HFF-Myc (cell line): Measurements from ENCODE around the gene WDR1.

ENCODE experiments used
- DNase-seq: peaks from one replicate; pipeline ENCODE4 v3.0.0-alpha.2; 2011; ENCODE audit warnings: low read depth; ENCODE audit errors: extremely low read depth
- H3K4me3 ChIP-seq: replicated peaks from 2 replicates; pipeline ENCODE4 v1.5.1; 2011; ENCODE audit warnings: low read depth, mild to moderate bottlenecking, control low read depth, low read length
- TF ChIP-seq, protein P1 (sequence below): IDR thresholded peaks from 2 replicates; pipeline ENCODE4 v1.5.1; 2012; ENCODE audit warnings: mild to moderate bottlenecking, low read depth, low read length, control low read depth; ENCODE audit errors: missing control alignments

Gene WDR1

GRCh38 chr4:10074767-10075105, 41.9 kb downstream of the WDR1 start:
- TF ChIP-seq, protein P1, sequence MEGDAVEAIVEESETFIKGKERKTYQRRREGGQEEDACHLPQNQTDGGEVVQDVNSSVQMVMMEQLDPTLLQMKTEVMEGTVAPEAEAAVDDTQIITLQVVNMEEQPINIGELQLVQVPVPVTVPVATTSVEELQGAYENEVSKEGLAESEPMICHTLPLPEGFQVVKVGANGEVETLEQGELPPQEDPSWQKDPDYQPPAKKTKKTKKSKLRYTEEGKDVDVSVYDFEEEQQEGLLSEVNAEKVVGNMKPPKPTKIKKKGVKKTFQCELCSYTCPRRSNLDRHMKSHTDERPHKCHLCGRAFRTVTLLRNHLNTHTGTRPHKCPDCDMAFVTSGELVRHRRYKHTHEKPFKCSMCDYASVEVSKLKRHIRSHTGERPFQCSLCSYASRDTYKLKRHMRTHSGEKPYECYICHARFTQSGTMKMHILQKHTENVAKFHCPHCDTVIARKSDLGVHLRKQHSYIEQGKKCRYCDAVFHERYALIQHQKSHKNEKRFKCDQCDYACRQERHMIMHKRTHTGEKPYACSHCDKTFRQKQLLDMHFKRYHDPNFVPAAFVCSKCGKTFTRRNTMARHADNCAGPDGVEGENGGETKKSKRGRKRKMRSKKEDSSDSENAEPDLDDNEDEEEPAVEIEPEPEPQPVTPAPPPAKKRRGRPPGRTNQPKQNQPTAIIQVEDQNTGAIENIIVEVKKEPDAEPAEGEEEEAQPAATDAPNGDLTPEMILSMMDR, result peak; percentile 50
- H3K4me3 ChIP-seq, result no peak overlapping the region
- peak; percentile 24 for DNase-seq

GRCh38 chr4:10074076-10074766, 42.4 kb downstream of the WDR1 start:
- H3K4me3 ChIP-seq, result no peak overlapping the region
- TF ChIP-seq, protein P1, result no peak
- DNase-seq, result no peak

GRCh38 chr4:10072420-10073017, 44.1 kb downstream of the WDR1 start:
- TF ChIP-seq, protein P1, result no peak
- no peak overlapping the region for H3K4me3 ChIP-seq
- DNase-seq, result no peak

DNA sequence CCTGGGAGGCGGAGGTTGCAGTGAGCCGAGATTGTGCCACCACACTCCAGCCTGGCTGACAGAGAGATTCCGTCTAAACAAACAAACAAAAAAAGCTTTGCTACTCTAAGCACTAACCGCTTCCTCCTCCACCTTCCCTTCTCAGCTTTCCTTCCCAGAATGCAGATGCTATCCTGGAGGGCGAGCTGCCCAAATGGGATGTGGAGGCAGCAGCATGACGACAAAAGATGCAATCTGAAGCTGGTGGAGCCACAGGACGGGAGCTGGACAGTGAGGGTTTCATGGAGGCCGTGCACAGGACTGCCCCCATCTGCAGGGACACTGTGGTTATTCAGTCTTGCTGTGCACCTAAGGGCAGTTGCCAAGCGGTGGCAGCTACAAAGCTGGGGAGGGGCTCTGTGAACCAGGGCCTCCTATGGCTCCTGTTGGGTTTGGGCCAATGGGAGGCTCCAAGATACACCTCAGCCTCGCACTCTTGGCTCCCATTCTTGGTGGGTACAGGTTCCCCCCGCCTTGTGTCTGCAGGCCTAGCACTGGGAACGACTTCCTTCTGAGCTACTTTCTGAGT, 47.4 kb downstream of the WDR1 start:
- no peak overlapping the region for H3K4me3 ChIP-seq
- no peak for DNase-seq
- TF ChIP-seq, protein P1, result no peak

GRCh38 chr4:10066670-10067651, 49.6 kb downstream of the WDR1 start:
- DNase-seq, result no peak
- TF ChIP-seq, protein P1, result no peak
- no peak overlapping the region for H3K4me3 ChIP-seq

DNA sequence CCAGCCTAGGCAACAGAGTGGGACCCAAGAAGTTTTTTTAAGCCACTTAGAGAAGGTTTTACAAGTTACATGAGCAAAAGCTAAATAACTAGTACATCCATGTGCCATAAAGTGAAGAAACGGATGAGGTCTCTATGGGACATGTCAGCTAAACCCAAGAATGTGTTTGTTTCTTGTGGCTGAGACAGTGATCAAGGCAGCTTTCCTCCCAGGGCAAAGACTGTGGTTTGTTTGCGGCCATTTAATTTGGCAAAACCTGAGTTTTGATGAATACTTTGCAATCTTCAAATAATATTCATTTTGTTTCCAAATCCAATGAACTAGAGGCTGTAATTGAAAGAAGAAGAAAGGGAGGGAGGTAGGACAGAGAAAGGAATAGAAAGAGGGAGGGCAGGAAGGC, 50.4 kb downstream of the WDR1 start:
- TF ChIP-seq, protein P1, result no peak
- no peak for DNase-seq
- H3K4me3 ChIP-seq, result no peak overlapping the region
